Measurements from ENCODE around the gene FGF7. TPM values are rescaled to one million over a fixed set of nuclear protein-coding genes. Genes with fewer than 3 reads are reported as not detected.
"Not testable (repeated sequence)": the region's sequence is repeated elsewhere in the genome, so short reads cannot be mapped to it uniquely, and the experiment has no call there.

FGF7 gene
- not detected for total RNA-seq

DNA sequence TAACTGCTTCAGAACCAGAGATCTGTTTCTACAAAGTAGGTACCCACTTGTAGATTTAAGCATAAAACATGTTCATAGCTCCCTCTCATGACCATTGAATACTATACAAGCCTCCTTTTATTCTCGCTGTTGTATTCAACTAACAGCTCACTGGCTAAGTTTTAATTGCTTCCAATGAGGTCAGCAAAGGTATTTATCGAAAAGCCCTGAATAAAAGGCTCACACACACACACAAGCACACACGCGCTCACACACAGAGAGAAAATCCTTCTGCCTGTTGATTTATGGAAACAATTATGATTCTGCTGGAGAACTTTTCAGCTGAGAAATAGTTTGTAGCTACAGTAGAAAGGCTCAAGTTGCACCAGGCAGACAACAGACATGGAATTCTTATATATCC is at the start of gene FGF7:
Gene FGF7 (plus strand): TSS at position 222 of the 400 bp plus-strand sequence. CDS start 1,056 bp downstream, outside the sequence.
- no peak within 1 kb of the TSS for H3K4me3 Mint-ChIP-seq
- H3K4me1 Mint-ChIP-seq, result peaks cover 4% of the 10 kb centered on the region

DNA sequence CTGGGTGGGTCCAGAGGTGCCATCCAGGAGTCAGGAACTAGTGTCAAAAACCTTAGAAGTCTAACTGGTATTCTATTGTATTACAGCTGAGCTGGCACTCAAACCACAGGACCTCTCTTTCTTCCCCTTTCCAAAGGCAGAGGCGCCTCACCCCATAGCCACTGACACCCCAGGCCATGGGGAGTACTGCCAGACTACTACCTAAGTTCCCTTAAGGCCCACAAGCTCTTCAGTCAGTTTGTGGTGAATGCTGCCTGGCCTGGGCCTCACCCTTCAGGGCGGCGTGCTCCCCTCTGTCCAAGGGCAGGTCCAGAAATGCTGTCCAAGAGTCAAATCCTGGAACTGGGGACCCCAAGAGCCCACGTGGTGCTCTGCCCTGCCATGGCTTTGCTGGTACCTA is 43.0 kb upstream of the FGF7 start:
- H3K27ac Mint-ChIP-seq, result no peak overlapping the region
- DNase-seq, result no peak
- H3K4me3 Mint-ChIP-seq, result no peak overlapping the region
- H3K4me1 Mint-ChIP-seq, result no peaks in the 10 kb centered on the region
- H3K27me3 Mint-ChIP-seq, result no peaks in the 10 kb centered on the region
- no peaks in the 10 kb centered on the region for H3K9me3 Mint-ChIP-seq
- peaks cover 1% of the 10 kb centered on the region for H3K36me3 Mint-ChIP-seq

More for the DNA sequence above, at the start of gene FGF7:
- H3K27me3 Mint-ChIP-seq, result no peaks in the 10 kb centered on the region
- DNase-seq, result no peak
- H3K9me3 Mint-ChIP-seq, result no peaks in the 10 kb centered on the region
- H3K27ac Mint-ChIP-seq, result no peak within 1 kb of the TSS
- H3K36me3 Mint-ChIP-seq, result no peaks in the 10 kb centered on the region

DNA sequence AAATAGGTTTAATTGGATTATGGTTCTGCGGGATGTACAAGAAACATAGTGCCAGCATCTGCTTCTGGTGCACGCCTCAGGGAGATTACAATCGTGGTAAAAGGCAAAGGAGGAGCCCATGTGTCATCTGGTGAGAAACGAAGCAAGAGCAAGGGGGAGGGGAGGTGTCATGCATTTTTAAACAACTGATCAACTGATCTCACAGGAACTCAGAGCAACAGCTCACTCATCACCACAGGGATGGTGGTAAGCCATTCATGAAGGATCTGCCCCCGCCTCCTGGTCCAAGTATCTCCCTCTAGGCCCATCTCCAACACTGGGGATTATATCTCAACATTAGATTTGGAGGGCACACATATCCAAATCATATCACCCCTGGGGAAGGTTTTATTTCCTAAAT is 42.1 kb upstream of the FGF7 start:
- Mint-ChIP-seq H3K36me3 (peaks cover 4% of the 10 kb centered on the region), H3K27me3 (no peaks in the 10 kb centered on the region), H3K4me1 (no peaks in the 10 kb centered on the region), H3K9me3 (no peaks in the 10 kb centered on the region), H3K4me3 (no peak overlapping the region), H3K27ac (no peak overlapping the region)
- no peak for DNase-seq

DNA sequence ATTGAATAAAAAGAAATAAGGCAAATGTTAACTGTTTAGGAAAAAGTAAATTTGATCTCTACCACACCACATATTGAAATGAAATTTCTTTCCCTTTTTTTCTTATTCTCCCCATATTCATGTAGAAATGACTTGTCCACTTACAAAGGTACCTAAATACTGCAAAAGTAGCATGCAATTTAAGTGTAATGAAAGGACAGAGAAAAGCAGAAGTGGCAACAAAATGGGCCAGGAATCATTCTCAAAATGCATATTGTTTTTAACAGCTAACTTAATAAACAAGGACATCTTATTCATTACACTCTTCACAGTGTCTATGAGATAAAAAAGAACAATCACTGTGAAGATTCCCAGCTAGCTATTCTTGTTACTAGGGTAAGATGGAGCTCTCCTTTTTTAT is 40.6 kb upstream of the FGF7 start:
- DNase-seq, result no peak
- Mint-ChIP-seq H3K4me3 (no peak overlapping the region), H3K27ac (no peak overlapping the region), H3K27me3 (peaks cover 3% of the 10 kb centered on the region), H3K4me1 (no peaks in the 10 kb centered on the region), H3K36me3 (peaks cover 4% of the 10 kb centered on the region), H3K9me3 (peaks cover 7% of the 10 kb centered on the region)

GRCh38 chr15:49383266-49383665 is 39.8 kb upstream of the FGF7 start:
- Mint-ChIP-seq H3K27ac (no peak overlapping the region), H3K9me3 (peaks cover 7% of the 10 kb centered on the region), H3K4me3 (no peak overlapping the region), H3K27me3 (peaks cover 3% of the 10 kb centered on the region), H3K4me1 (no peaks in the 10 kb centered on the region), H3K36me3 (peaks cover 4% of the 10 kb centered on the region)
- DNase-seq, result no peak

DNA sequence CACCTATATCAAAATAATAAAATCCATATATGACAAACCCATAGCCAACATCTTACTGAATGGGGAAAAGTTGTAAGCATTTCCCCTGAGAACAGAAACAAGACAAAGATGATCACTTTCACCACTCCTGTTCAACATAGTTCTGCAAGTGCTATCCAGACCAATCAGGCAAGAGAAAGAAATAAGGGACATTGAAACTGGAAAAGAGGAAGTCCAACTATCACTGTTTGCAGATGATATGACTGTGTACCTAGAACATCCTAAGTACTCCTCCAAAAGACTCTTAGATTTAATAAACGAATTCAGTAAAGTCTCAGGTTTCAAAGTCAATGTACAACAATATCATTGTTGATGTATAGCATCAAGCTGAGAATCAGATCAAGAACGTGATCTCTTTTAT is 35.6 kb upstream of the FGF7 start:
- no peak overlapping the region for H3K4me3 Mint-ChIP-seq
- H3K36me3 Mint-ChIP-seq, result peaks cover 3% of the 10 kb centered on the region
- no peak overlapping the region for H3K27ac Mint-ChIP-seq
- H3K9me3 Mint-ChIP-seq, result peaks cover 9% of the 10 kb centered on the region
- no peaks in the 10 kb centered on the region for H3K4me1 Mint-ChIP-seq
- DNase-seq, result no peak
- H3K27me3 Mint-ChIP-seq, result peaks cover 3% of the 10 kb centered on the region

- not testable (repeated sequence) for H3K9me3 Mint-ChIP-seq, H3K27ac Mint-ChIP-seq, H3K27me3 Mint-ChIP-seq, H3K4me3 Mint-ChIP-seq, DNase-seq, H3K4me1 Mint-ChIP-seq, H3K36me3 Mint-ChIP-seq
Measured at GRCh38 chr15:49402515-49403296, 20.3 kb upstream of the FGF7 start.

- Mint-ChIP-seq H3K36me3 (no peaks in the 10 kb centered on the region), H3K27me3 (peaks cover 8% of the 10 kb centered on the region), H3K9me3 (peaks cover 5% of the 10 kb centered on the region), H3K4me3 (no peak overlapping the region), H3K27ac (no peak overlapping the region), H3K4me1 (no peaks in the 10 kb centered on the region)
- no peak for DNase-seq
Measured at GRCh38 chr15:49406352-49407118, 16.5 kb upstream of the FGF7 start.

GRCh38 chr15:49410641-49411040 is 12.4 kb upstream of the FGF7 start:
- Mint-ChIP-seq H3K4me3 (no peak overlapping the region), H3K27ac (no peak overlapping the region), H3K36me3 (no peaks in the 10 kb centered on the region), H3K9me3 (no peaks in the 10 kb centered on the region), H3K4me1 (no peaks in the 10 kb centered on the region), H3K27me3 (peaks cover 8% of the 10 kb centered on the region)
- no peak for DNase-seq

DNA sequence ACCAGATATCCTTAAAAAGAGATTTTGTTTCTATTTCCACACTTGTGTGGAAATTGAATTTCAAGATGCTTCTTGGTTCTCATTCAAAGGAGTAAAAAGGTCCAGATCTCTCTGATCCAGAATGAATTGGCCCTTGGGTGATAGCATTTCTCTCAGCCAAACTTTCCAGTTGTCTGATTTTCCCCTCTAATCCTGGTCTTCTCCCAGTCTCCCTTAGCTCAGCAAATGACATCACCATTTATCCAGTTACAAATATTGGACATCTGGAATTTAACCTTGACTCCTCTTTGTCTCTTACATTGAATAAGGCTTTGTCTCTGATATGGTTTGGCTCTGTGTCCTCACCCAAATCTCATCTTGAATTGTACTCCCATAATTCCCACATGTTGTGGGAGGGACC is 10.2 kb upstream of the FGF7 start:
- Mint-ChIP-seq H3K36me3 (no peaks in the 10 kb centered on the region), H3K4me3 (no peak overlapping the region), H3K4me1 (no peaks in the 10 kb centered on the region), H3K27ac (no peak overlapping the region), H3K27me3 (peaks cover 5% of the 10 kb centered on the region), H3K9me3 (no peaks in the 10 kb centered on the region)
- no peak for DNase-seq

DNA sequence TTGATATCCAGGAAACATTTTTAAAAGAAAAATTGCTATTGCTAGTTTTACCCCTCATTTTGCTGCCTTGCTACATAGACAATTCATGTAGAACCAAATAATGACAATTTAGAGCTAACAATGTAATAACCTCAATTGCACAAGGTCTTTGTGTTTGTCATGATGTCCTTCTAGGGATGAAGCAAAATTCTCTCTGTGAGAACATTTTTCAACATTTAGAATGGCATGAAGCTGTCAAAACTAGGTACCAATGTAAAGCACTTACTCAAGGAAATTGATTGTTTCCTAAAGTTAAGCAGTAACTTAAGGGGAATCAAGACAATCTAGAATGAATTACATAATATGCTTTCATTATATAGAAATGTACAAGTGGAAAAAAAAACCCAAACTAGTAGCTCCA is 7.9 kb upstream of the FGF7 start:
- Mint-ChIP-seq H3K4me1 (no peaks in the 10 kb centered on the region), H3K36me3 (no peaks in the 10 kb centered on the region)

GRCh38 chr15:49415638-49416037 is 7.4 kb upstream of the FGF7 start:
- no peaks in the 10 kb centered on the region for H3K36me3 Mint-ChIP-seq
- H3K9me3 Mint-ChIP-seq, result no peaks in the 10 kb centered on the region
- H3K4me3 Mint-ChIP-seq, result no peak overlapping the region
- no peaks in the 10 kb centered on the region for H3K4me1 Mint-ChIP-seq
- H3K27me3 Mint-ChIP-seq, result no peaks in the 10 kb centered on the region
- no peak overlapping the region for H3K27ac Mint-ChIP-seq
- DNase-seq, result no peak

More for the DNA sequence above, 7.9 kb upstream of the FGF7 start:
- DNase-seq, result no peak
- no peak overlapping the region for H3K27ac Mint-ChIP-seq
- H3K4me3 Mint-ChIP-seq, result no peak overlapping the region
- H3K27me3 Mint-ChIP-seq, result peaks cover 2% of the 10 kb centered on the region
- H3K9me3 Mint-ChIP-seq, result no peaks in the 10 kb centered on the region

GRCh38 chr15:49418811-49419210 is 4.2 kb upstream of the FGF7 start:
- peaks cover 4% of the 10 kb centered on the region for H3K4me1 Mint-ChIP-seq
- H3K27me3 Mint-ChIP-seq, result no peaks in the 10 kb centered on the region
- no peak overlapping the region for H3K27ac Mint-ChIP-seq
- DNase-seq, result no peak
- no peaks in the 10 kb centered on the region for H3K36me3 Mint-ChIP-seq
- no peaks in the 10 kb centered on the region for H3K9me3 Mint-ChIP-seq
- H3K4me3 Mint-ChIP-seq, result no peak overlapping the region

- peak; percentile 3 for DNase-seq
- no peaks in the 10 kb centered on the region for H3K36me3 Mint-ChIP-seq
- H3K4me1 Mint-ChIP-seq, result peaks cover 4% of the 10 kb centered on the region
- H3K27me3 Mint-ChIP-seq, result no peaks in the 10 kb centered on the region
- H3K9me3 Mint-ChIP-seq, result no peaks in the 10 kb centered on the region
- no peak overlapping the region for H3K27ac Mint-ChIP-seq
- H3K4me3 Mint-ChIP-seq, result no peak overlapping the region
Measured at GRCh38 chr15:49421991-49422390, 1.1 kb upstream of the FGF7 start.

GRCh38 chr15:49423901-49424550 is 984 bp downstream of the FGF7 start:
- peaks cover 4% of the 10 kb centered on the region for H3K4me1 Mint-ChIP-seq
- no peaks in the 10 kb centered on the region for H3K36me3 Mint-ChIP-seq
- no peak for DNase-seq

More at GRCh38 chr15:49423901-49424550, 984 bp downstream of the FGF7 start:
- Mint-ChIP-seq H3K4me3 (no peak overlapping the region), H3K27me3 (no peaks in the 10 kb centered on the region), H3K9me3 (no peaks in the 10 kb centered on the region), H3K27ac (no peak overlapping the region)

Data from activated naive CD8-positive, alpha-beta T cell treated with anti-CD3 and anti-CD28 coated beads for 36 hours (primary cell).